ENCODE data around the gene MORN2.
A peak's percentile ranks its signal among the peaks of the same experiment; 100 is the strongest.
"Not testable (repeated sequence)": the region's sequence is repeated elsewhere in the genome, so short reads cannot be mapped to it uniquely, and the experiment has no call there.

MORN2 gene

DNA sequence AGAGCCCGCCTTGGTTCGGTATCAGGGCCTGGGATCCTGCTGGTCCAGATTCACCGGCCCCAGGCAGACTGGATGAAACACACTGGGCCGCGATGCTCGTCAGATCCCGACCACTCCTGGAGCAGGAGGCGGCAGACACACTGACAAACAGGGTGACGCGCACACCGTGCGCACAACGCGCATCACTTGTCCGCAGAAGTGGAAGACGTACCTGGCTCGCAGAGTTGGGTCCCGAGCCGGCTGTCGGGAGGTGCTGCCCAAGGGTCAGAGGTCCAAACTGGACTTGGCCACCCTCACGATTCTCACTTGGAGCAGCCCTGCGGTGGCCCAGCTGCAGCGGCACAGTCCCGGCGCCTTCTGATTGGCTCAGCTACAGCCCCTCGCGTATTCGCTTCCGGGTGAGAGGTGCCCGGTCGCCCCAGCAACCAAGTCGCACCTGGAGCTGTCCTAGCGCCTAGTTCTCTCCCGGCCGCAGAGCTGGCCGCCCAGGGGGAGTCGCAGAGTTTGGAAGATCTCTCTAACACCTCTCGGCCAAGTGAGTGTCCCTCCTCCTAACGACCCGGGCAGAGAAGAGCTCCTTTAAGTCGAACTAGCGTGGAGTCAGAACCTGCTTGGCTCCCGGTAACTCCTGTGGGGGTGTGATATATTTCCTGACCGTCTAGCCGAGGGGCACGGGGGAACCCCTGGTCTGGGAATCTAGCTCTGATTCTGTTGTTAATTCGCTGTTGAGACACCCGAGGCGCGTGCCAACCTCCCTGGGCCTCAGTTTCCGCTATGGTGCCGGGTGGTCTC lies at the start of gene MORN2, which contains the start of gene DHX57:
Gene MORN2 (plus strand): TSS at position 401 of the 792 bp plus-strand sequence.
Gene DHX57 (minus strand): TSS at position 359 of the 792 bp plus-strand sequence. CDS start 7,529 bp downstream, outside the sequence.
- DNase-seq (ENCODE audit: low spot score), result peak; percentile 89

DNA sequence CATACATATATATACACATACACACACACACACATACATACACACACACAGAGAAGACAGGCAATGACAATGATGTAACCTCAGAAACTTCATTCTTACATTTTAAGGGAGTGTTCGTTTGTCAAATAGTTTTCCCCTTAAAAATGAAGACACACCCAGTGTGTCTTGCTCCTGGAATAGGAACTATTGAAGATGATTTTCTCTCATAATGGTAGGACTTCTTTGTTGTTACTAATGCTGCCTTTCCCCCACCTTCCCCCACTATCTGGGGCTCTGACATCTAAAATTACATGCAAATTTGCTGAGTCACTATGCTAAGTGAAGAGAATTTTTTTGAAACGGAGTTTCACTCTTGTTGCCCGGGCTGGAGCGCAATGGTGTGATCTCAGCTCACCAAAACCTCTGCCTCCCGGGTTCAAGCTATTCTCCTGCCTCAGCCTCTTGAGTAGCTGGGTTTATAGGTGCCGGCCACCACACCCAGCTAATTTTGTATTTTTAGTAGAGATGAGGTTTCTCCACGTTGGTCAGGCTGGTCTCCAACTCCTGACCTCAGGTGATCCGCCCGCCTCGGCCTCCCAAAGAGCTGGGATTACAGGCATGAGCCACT lies 48.1 kb upstream of the MORN2 start:
- not testable (repeated sequence) for DNase-seq (ENCODE audit: low spot score)

DNA sequence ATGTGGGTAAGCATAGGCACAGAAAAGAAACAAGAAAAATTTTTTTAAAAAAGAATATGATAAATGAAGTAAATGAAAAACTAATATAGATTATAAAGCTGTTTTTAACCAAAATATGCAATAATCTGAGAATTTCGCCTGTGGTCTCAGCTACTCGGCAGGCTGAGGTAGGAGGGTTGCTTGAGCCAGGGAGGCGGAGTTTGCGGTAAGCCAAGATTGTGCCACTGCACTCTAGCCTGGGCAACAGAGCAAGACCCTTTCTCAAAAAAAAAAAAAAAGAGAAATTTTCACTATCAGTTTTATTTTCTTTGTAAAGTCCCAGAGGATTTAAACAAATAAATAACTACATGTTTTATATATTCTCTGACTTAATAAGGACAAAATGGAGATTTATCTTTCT lies 47.3 kb upstream of the MORN2 start:
- no peak for DNase-seq (ENCODE audit: low spot score)

DNA sequence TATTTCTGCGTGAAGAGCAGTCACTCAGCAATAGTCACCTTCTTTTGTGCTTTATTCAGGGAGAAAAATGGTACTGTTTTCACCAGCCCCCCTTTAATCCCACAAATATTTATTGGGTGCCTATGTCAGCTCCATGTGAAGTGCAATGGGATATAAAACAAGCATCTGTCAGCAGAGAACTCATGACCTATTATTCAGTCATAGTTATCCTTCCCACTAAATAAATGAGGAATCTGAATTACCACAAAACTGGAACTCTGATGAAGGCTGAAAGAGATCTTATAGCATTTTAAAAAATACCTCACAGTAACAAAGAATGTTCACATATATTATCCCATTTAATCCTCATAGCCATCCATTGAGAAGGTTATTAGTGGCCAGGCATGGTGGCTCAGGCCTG lies 45.8 kb upstream of the MORN2 start:
- DNase-seq (ENCODE audit: low spot score), result no peak

DNA sequence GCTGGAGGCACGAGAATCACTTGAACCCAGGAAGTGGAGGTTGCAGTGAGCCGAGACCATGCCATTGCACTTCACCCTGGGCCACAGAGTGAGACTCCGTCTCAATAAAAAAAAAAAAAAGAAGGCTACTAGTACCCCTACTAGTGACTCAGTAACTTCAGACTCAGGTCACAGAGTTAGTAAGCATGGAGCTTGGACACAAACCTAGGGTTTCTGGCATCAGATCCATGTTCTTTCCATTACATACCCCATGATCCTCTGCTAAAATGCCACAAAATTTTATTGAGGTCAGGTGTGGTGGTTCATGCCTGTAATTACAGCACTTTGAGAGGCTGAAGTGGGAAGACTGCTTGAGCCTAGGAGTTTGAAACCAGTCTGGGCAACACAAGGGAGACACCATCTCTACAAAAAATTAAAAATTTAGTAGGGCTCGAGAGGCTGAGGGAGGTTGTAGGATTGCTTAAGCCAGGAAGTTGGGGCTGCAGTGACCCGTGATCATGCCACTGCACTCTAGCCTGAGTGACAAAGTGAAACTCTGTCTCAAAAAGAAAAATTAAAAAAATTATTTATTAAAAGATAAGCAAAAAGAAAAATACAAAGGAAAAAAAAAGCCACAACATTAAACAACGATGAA lies 45.1 kb upstream of the MORN2 start:
- DNase-seq (ENCODE audit: low spot score), result no peak

DNA sequence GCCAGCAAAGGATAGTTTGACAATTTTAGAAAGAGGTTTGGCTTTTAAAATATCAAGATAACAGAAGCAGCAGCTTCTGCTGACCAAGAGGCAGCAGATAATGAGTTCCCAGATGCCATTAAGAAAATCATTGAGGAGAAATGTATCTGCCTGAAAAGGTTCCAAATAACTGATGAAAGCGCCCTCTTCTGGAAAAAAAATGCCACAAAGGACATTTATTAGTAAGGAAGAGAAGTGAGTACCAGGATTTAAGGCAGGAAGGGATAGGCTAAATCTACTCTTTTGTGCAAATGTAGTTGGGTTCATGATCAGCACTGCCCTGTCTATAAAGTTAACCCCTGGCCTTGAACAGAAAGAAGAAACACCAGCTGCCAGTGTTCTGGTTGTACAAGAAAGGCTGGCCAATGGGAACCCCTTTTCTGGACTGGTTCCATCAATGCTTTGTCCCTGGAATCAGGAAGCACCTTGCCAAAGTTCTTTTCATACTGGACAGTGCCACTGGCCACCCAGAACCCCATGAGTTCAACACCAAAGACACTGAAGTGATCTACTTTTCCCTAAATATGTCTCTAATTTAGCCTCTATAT lies 40.7 kb upstream of the MORN2 start:
- DNase-seq (ENCODE audit: low spot score), result no peak

DNA sequence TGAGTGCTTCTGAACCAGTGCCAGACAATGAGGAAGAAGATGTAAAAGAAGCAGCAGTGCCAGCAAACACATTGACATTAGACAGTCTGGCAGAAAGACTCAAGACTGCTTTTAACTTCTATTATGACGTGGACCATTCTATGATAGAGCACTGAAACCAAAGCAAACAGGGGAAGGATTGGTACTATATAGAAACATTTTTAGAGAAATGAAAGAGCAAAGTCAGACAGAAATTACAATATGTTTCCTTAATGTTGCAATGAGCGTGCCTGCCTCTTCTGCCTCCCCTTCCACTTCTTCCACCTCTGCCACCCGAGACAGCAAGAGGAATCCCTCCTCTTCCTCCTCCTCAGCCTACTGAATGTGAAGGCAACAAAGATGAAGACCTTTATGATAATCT lies 39.8 kb upstream of the MORN2 start:
- peak; percentile 58 for DNase-seq (ENCODE audit: low spot score)

DNA sequence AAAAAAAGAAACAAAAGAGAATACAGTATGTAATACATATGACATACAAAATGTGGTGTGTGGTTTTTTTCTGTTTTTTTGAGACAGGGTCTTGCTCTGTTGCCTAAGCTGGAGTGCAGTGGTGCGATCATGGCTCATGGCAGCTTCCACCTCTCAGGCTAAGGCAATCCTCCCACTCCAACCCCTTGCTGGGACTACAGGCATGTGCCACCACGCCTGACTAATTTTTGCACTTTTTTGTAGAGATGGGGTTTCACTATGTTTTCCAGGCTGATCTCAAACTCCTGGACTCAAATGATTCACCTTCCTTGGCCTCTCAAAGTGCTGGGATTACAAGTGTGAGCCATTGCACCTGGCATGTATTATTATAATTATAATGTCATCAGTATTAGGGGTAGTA lies 39.0 kb upstream of the MORN2 start:
- DNase-seq (ENCODE audit: low spot score), result no peak

DNA sequence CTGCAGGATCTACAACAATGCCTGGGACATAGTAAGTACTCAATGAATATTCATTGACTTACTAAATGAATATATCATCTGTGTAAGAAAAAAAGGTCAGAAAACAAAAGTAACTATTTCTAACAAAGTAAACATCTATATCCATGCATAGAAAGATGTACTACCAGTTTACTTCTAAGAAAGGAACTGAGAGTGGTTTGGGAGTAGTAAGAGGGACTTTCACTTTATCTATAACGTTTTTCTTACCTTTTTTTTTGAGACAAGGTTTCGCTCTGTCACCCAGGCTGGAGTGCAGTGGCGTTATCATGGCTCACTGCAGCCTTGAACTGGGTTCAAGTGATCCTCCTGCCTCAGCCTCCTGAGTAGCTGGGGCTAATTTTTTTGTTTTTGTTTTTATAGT lies 25.7 kb upstream of the MORN2 start:
- no peak for DNase-seq (ENCODE audit: low spot score)

DNA sequence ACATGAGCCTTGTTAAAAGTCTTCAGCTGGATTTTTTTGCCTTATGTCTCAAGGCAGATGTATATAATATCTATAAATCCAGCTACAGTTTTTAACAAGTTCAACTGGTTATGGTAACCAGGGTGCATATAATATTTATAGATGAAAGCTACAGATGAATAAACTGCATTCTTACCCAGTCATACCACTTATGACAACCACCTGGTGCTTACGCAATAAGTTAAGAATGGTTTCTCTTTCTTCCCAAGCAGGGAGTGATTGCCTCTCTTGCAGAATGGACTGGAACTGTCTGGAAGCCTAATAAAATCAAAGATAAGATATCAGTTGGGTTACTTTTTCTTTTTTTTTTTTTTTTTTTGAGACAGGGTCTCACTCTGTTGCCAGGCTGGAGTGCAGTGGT lies 19.6 kb upstream of the MORN2 start:
- DNase-seq (ENCODE audit: low spot score), result no peak

DNA sequence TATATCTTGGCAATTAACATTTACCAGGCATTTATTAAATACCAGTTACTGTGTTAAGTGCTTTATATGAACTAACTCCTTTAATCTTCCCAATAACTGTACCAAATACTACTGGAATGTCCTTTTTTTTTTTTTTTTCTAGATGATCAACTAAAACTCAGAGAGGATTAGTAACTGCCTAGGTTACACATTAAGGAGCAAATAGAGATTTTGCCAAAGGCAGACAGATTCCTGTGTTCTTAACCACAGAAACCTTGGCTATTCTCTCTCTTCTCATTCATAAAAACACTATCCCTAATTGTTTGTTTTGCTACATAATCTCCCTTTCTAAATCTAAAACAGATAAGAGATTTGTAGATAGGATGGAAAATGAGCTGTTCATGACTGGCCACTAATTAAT lies 13.3 kb upstream of the MORN2 start:
- DNase-seq (ENCODE audit: low spot score), result no peak

DNA sequence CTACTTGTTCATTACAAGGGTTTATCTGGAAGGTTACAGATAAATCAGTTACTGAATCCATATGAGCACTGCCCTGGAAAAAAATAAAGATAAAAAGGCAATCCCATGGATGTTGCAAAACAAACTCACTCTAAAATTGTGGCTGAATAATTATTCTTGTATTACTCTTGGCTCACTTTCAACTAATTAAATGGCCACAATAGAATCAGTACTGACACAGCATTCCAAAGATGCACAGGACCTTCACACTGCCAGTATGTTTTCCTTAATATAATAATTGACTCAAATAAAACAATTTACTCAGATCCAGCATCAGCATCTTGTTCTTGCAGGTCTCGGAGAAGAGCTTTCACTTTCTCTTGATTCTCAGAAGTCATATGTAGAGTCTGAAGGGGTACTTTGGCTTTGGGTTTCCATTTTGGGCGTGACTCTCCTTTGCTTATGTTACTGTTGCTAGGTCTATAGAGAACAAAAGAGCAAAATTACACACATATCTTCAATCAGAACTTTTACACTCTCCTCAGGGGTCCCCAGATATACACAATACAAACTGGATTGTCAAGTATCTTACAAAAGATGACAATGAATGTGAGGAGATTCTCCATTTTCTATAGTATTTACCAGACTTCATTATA lies 12.6 kb upstream of the MORN2 start:
- no peak for DNase-seq (ENCODE audit: low spot score)

DNA sequence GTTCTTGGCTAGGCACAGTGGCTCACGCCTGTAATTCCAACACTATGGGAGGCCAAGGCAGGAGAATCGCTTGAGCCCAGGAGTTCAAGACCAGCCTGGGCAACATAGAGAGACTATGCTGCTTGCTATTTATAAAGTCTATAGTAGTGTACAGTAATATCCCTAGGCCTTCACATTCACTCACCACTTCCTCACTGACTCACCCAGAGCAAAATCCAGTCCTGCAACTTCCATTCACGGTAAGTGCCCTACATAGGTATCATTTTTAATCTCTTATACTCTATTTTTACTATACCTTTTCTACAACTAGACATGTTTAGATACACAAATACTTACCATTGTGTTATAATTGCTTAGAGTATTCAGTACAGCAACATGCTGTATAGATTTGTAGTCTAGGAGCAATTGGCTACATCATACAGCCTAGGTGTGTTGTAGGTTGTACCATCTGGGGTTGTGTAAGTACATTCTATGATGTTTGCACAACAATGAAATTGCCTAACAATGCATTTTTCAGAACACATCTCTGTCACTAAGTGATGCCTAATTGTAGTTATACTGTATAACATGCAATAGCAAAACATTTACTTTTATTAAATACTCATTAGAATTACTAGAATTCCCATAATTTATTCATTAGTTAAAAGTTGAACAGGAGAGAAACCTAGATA lies 8.9 kb upstream of the MORN2 start:
- DNase-seq (ENCODE audit: low spot score), result no peak

DNA sequence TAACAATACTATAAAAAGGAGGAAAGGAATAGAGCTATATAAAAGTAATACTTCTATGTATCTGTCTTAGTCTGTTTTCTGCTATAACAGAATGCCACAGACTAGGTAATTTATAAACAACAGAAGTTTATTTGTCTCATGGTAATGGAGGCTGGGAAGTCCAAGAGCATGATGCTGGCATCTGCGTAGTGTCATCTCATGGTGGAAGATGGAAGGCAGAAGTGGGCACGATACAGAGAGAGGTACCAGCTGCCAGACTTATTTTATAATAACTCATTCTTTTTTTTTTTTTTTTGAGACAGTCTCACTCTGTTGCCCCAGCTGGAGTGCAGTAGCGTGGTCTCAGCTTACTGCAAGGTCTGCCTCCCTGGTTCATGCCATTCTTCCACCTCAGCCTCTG lies 4.3 kb upstream of the MORN2 start:
- DNase-seq (ENCODE audit: low spot score), result no peak

DNA sequence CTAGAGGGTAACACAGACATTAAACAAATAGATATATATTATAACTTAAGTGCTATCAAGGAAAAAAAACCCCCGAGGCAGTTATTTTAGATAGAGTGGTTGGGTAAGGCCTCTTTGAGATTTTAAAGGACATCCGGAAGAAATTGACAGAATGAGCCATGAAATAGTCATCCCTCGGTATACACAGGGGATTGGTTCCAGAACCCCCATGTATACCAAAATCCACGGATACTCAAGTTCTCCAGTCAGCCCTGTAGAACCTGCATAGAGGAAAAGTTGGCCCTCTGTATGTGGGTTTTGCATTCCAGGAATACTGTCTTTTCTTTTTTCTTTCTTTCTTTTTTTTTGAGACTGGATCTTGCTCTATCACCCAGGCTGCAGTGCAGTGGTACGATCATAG lies 2.0 kb upstream of the MORN2 start:
- no peak for DNase-seq (ENCODE audit: low spot score)

DNA sequence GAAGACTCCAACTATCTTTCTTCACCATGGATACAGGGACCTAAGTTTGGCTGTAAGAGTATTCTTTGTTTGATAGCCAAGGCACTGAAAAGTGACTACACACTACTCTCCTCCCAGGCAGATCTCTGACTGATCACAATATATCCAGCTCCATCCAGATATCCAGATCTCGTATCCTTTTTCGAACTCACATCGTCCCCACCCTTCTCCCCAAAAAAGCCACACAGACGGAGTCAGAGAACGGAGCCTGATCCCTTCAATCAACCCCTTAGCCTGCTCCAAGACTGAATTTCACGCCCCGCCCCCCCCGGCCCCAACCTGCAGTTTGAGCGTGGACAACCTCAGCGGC lies 575 bp upstream of the MORN2 start:
- no peak for DNase-seq (ENCODE audit: low spot score)

DNA sequence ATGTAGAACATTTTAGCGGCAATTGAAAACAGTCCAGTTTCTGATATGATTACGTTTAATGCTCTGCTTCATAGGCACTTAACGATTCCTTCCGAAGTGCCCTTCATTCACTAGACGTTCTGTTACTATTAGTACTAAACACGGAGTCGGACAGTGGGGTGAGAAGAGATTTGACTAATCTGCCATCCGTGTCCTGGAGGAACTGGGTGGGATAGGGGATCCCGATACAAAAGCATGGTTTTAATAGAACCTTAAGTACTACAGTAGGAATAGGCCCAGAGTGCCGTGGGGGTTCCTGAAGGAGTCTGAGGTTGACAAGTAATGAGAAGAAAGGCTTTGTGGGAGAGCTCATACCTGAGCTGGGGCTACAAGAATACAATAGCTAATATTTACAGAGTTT lies 631 bp downstream of the MORN2 start:
- DNase-seq (ENCODE audit: low spot score), result no peak

DNA sequence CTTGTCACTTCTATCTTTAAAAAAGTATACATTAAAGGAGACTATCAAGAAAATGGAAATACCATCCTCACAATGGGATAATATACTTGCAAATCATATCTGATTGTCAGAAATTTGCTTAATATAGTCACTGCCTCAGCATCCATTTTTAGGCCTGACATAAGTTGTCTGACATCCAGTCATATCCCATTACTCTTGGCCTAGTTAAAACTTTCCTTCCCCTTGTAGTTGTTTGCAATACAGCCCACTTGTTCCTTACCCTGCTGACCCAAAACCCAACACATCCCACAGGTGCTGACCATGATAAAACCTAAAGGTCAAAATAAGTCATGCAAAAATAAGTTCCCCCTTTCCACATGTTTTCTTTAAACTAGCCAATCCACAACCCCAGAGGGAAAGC lies 10.3 kb downstream of the MORN2 start:
- DNase-seq (ENCODE audit: low spot score), result no peak

DNA sequence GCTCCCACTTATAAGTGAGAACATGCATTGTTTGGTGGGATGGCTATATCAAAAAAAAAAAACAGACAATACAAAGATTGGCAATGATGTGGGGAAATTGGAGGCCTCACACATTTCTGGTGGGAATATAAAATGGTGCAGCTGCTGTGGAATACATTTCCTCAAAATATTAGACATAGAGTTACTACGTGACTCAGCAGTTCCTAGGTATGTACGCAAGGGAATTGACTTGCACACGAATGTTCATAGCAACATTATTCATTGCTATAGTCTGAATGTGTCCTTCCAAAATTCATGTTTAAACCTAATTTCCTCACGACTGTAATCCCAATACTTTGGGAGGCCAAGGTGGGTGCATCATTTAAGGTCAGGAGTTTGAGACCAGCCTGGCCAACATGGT lies 11.6 kb downstream of the MORN2 start:
- DNase-seq (ENCODE audit: low spot score), result no peak

DNA sequence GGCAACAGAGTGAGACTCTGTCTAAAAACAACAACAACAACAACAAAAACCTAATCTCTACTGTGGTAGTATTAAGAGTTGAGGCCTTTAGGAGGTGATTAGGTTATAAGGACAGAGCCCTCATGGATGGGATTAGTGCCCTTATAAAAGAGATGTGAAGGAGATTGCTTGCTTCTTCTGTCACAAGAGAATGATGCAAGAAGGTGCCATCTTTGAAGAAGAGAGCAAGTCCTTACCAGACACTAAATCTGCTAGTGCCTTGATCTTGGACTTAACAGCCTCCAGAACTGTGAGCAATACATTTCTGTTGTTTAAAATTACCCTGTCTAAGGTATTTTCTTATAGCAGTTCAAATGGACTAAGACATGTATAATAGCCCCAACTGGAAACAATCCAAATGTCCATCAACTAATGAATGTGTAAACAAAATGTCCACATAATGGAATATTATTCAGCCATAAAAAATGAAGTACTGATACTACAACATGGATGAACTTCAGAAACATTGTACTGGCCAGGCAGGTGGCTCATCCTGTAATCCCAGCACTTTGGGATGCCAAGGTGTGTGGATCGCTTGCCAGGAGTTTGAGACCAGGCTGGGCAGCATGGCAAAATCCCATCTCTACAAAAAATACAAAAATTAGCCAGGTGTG lies 12.3 kb downstream of the MORN2 start:
- no peak for DNase-seq (ENCODE audit: low spot score)

DNA sequence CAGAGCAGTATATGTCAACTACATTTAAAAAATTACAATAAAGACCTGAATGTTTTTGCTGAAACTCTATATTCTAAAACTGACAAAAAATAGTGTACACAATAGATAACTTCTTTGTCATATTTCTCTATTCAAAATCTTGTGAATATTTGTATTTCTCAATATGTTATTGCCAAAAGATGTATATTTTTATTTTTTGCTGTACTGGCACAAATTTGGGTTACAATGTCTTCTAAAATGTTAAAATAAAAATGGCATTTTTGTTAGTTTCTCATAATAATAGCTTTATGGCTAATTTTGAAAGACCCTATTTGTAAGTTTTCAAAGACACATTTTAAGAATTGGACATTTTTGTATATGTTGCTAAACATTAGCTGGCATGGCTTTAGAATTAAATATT lies 13.3 kb downstream of the MORN2 start:
- no peak for DNase-seq (ENCODE audit: low spot score)
